Nephron (organoid): ENCODE results near the gene PRPSAP2.

ENCODE experiments used
- H3K27ac Mint-ChIP-seq, 3 experiments: 2 replicates each; pipeline ENCODE4 v1.8.0; 2020; ENCODE audit warnings: mixed read lengths in 3 of 3, mild to moderate bottlenecking in 2 of 3, moderate library complexity in 1 of 3
- H3K27me3 Mint-ChIP-seq: 2 replicates; pipeline ENCODE4 v1.8.0; 2021; ENCODE audit warnings: low read depth, mild to moderate bottlenecking, moderate library complexity, mixed read lengths
- H3K36me3 Mint-ChIP-seq: 2 replicates; pipeline ENCODE4 v1.8.0; 2020; ENCODE audit warnings: low read depth, mixed read lengths
- H3K4me1 Mint-ChIP-seq: 2 replicates; pipeline ENCODE4 v1.8.0; 2020; ENCODE audit warnings: mixed read lengths
- H3K4me3 Mint-ChIP-seq, 3 experiments: 2 replicates each; pipeline ENCODE4 v1.8.0; 2020; ENCODE audit warnings: mild to moderate bottlenecking in 3 of 3, mixed read lengths in 3 of 3, moderate library complexity in 2 of 3
- H3K9me3 Mint-ChIP-seq: 2 replicates; pipeline ENCODE4 v1.8.0; 2020; ENCODE audit warnings: mixed read lengths
- TF ChIP-seq, protein P1 (sequence below), 3 experiments: fragments of 200-600 bp; sonication (generic); IDR thresholded peaks; one replicate each; pipeline ENCODE4 v1.5.0; 2021; ENCODE audit warnings: antibody characterized with exemption in 3 of 3; ENCODE audit not compliant: unreplicated experiment in 3 of 3

Gene PRPSAP2

GRCh38 chr17:18976201-18976600 is 118.3 kb downstream of the PRPSAP2 start:
- no peak overlapping the region for H3K27ac Mint-ChIP-seq
- H3K4me3 Mint-ChIP-seq, result no peak overlapping the region
- H3K27me3 Mint-ChIP-seq, result peaks cover 11% of the 10 kb centered on the region
- TF ChIP-seq, protein P1, sequence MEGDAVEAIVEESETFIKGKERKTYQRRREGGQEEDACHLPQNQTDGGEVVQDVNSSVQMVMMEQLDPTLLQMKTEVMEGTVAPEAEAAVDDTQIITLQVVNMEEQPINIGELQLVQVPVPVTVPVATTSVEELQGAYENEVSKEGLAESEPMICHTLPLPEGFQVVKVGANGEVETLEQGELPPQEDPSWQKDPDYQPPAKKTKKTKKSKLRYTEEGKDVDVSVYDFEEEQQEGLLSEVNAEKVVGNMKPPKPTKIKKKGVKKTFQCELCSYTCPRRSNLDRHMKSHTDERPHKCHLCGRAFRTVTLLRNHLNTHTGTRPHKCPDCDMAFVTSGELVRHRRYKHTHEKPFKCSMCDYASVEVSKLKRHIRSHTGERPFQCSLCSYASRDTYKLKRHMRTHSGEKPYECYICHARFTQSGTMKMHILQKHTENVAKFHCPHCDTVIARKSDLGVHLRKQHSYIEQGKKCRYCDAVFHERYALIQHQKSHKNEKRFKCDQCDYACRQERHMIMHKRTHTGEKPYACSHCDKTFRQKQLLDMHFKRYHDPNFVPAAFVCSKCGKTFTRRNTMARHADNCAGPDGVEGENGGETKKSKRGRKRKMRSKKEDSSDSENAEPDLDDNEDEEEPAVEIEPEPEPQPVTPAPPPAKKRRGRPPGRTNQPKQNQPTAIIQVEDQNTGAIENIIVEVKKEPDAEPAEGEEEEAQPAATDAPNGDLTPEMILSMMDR (IDR thresholded peaks at IDR 0.05; ENCODE audit: unreplicated experiment in 3 of 3), result no peak
- no peaks in the 10 kb centered on the region for H3K9me3 Mint-ChIP-seq
- no peaks in the 10 kb centered on the region for H3K36me3 Mint-ChIP-seq
- H3K4me1 Mint-ChIP-seq, result no peaks in the 10 kb centered on the region

- Mint-ChIP-seq H3K4me1 (no peaks in the 10 kb centered on the region), H3K36me3 (no peaks in the 10 kb centered on the region), H3K27ac (no peak overlapping the region), H3K4me3 (no peak overlapping the region), H3K9me3 (no peaks in the 10 kb centered on the region), H3K27me3 (peaks cover 11% of the 10 kb centered on the region)
- TF ChIP-seq, protein P1 (IDR thresholded peaks at IDR 0.05; ENCODE audit: unreplicated experiment in 3 of 3), result no peak
Measured at GRCh38 chr17:18977021-18977420, 119.1 kb downstream of the PRPSAP2 start.

DNA sequence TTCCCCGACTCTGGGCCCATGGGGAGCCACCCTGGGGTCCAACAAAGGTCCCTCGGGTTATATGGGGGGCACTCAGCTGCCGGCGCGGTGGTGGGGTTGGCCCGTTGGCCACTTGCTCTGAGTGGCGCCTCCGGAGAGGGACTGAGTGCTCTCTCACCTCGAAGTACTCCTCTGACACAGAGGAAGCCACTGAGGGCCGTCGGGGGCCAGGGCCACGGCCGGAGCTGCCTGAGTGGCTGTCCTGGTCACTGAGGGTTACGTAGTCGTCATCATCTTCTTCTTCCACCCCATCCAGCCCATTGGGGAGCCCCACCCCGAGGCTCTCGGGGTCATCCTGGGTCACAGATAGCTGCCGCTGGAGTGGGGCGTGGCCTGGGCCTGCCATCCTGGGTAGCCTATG is 119.7 kb downstream of the PRPSAP2 start:
- Mint-ChIP-seq H3K4me3 (no peak overlapping the region), H3K27me3 (peaks cover 11% of the 10 kb centered on the region), H3K9me3 (no peaks in the 10 kb centered on the region), H3K36me3 (no peaks in the 10 kb centered on the region), H3K4me1 (no peaks in the 10 kb centered on the region), H3K27ac (no peak overlapping the region)
- TF ChIP-seq, protein P1 (IDR thresholded peaks at IDR 0.05; ENCODE audit: unreplicated experiment in 3 of 3), result no peak

- Mint-ChIP-seq H3K27ac (no peak overlapping the region), H3K9me3 (no peaks in the 10 kb centered on the region), H3K27me3 (peaks cover 11% of the 10 kb centered on the region), H3K36me3 (no peaks in the 10 kb centered on the region), H3K4me3 (no peak overlapping the region), H3K4me1 (no peaks in the 10 kb centered on the region)
- TF ChIP-seq, protein P1 (IDR thresholded peaks at IDR 0.05; ENCODE audit: unreplicated experiment in 3 of 3), result no peak
Measured at GRCh38 chr17:18978050-18978449, 120.1 kb downstream of the PRPSAP2 start.

- no peak overlapping the region for H3K4me3 Mint-ChIP-seq
- no peaks in the 10 kb centered on the region for H3K36me3 Mint-ChIP-seq
- TF ChIP-seq, protein P1 (IDR thresholded peaks at IDR 0.05; ENCODE audit: unreplicated experiment in 3 of 3), result no peak
- peaks cover 11% of the 10 kb centered on the region for H3K27me3 Mint-ChIP-seq
- no peaks in the 10 kb centered on the region for H3K9me3 Mint-ChIP-seq
- no peak overlapping the region for H3K27ac Mint-ChIP-seq
- no peaks in the 10 kb centered on the region for H3K4me1 Mint-ChIP-seq
Measured at GRCh38 chr17:18978655-18979054, 120.7 kb downstream of the PRPSAP2 start.
